GM04504 (cell line): ENCODE measurements around the gene LASP1.
A peak's percentile ranks its signal among the peaks of the same experiment; 100 is the strongest.

ENCODE experiments used
- DNase-seq: peaks from one replicate; pipeline ENCODE4 v3.0.0-alpha.2; 2012; ENCODE audit warnings: low read depth

The LASP1 gene

GRCh38 chr17:38869526-38870258, at the start of gene LASP1:
TSS of gene LASP1 (plus strand) at chr17:38870058. CDS start at chr17:38870190, 132 bp downstream.
- peak; percentile 86 for DNase-seq

- peak; percentile 89 for DNase-seq
Observed at GRCh38 chr17:38824899-38825761, 44.7 kb upstream of the LASP1 start, which contains the start of gene CWC25. TSS of gene CWC25 (minus strand) at chr17:38825321. CDS start at chr17:38825183, 138 bp downstream.

- no peak for DNase-seq
Observed at GRCh38 chr17:38825762-38826247, 44.1 kb upstream of the LASP1 start.

- DNase-seq, result no peak
Observed at GRCh38 chr17:38844261-38844757, 25.5 kb upstream of the LASP1 start.

GRCh38 chr17:38848557-38848891, 21.3 kb upstream of the LASP1 start:
- DNase-seq, result no peak

- DNase-seq, result no peak
Observed at GRCh38 chr17:38848939-38849605, 20.8 kb upstream of the LASP1 start.

- no peak for DNase-seq
Observed at GRCh38 chr17:38850374-38850773, 19.5 kb upstream of the LASP1 start.

GRCh38 chr17:38851434-38851833, 18.4 kb upstream of the LASP1 start:
- DNase-seq, result no peak

- DNase-seq, result no peak
Observed at GRCh38 chr17:38852771-38853291, 17.0 kb upstream of the LASP1 start.

- peak; percentile 92 for DNase-seq
Observed at GRCh38 chr17:38853292-38854219, 16.3 kb upstream of the LASP1 start, which contains the start of gene RPL23. TSS of gene RPL23 (minus strand) at chr17:38853721. CDS start at chr17:38853710, 11 bp downstream.

- peak; percentile 75 for DNase-seq
Observed at GRCh38 chr17:38855101-38855714, 14.7 kb upstream of the LASP1 start.

- DNase-seq, result no peak
Observed at GRCh38 chr17:38857271-38857670, 12.6 kb upstream of the LASP1 start.

GRCh38 chr17:38861399-38861843, 8.4 kb upstream of the LASP1 start:
- DNase-seq, result no peak

GRCh38 chr17:38864636-38865398, 5.0 kb upstream of the LASP1 start:
- DNase-seq, result no peak

- peak; percentile 37 for DNase-seq
Observed at GRCh38 chr17:38867179-38867967, 2.5 kb upstream of the LASP1 start.

- no peak for DNase-seq
Observed at GRCh38 chr17:38867968-38868816, 1.7 kb upstream of the LASP1 start.

- DNase-seq, result peak; percentile 72
Observed at GRCh38 chr17:38868817-38869525, 887 bp upstream of the LASP1 start.
